Activated CD4-positive, alpha-beta T cell treated with anti-CD3 and anti-CD28 coated beads for 24 hours (primary cell): ENCODE data around the gene NAXE.
"Not testable (repeated sequence)": the region's sequence is repeated elsewhere in the genome, so short reads cannot be mapped to it uniquely, and the experiment has no call there.

Source experiments
- DNase-seq, 2 donors: peaks; one replicate each; pipeline ENCODE4 v3.0.0-alpha.2; 2020; ENCODE audit warnings: low read depth in 2 of 2

NAXE gene

GRCh38 chr1:156623946-156624813 is 32.6 kb downstream of the NAXE start:
- DNase-seq, result peak in 1 of 2 donors; percentile 46

- no peak for DNase-seq
These were observed 33.3 kb downstream of the NAXE start for GRCh38 chr1:156624814-156625435.

DNA sequence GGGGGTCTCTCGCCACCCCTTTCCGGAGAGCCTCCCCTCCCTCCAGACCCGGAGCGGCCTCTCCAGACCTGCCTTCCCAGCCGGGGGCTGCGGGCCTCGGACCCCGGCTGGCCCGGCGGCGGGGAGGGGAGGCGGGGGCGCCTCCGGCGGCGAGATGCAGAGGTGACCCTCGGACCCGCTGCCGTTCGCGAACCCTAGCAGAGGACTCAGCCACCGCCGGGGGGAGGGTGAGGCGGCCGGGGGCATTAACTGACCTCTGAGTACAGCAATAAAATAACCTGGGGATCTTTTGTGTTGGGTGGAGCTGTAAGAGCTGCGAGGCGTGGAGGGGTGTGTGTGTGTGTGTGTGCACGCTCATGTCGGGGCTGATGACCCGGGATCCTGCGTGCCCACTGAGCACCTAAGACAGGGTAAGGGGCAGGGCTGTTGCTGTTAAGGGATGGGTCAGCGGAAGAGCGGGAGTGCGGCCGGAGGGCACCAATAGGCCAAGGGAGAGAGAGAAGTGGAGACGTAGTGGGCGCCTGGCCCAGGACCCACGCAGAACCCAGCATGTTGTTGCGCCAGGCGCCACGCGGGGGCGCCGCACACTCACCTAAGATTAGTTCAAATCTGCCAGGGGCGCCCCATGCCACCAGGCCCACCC is 34.0 kb downstream of the NAXE start:
- peak; percentile 54 to 62 for DNase-seq

DNA sequence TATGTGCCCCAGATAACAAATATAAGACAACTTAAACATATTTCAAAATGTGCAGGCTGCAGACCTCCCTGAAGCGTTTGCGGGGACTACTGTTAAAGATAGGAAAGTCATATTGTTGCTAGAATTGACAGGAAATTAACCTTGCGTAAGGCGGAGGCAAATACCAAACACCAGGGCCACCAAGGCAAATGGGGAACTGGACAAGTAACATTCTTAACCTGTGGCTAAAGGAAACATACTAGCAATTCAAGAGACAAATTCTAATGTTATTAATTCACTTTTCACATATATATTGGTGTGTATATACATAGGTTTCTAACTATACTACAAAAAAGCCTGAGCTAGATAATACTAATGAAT is 34.5 kb downstream of the NAXE start:
- no peak for DNase-seq

DNA sequence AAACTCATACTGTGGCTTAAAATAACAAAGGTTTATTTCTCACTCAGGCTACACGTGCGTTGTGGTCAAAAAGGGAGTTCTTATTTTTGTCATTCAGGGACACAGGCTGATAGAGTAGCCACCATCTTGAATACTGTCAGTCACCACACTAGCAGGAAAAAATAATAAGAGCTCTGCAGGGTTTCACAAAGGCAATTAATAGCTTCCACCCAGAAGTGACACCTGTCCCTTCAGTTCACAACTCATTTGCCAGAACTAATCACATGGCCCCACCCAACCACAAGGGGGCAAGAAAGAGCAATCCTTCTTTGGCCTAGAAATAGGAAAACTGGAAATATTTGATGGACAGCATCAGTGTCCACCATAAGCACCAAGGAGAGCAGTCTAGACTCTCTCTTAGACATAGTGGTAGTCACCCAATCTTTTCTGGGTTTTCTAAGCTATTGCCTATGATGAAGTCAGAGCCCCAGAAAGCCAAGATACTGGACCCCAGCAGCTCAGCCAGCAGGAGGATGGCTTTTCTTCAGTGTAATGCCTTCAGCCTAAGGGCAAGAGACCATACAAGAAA is 35.8 kb downstream of the NAXE start:
- DNase-seq, result no peak

DNA sequence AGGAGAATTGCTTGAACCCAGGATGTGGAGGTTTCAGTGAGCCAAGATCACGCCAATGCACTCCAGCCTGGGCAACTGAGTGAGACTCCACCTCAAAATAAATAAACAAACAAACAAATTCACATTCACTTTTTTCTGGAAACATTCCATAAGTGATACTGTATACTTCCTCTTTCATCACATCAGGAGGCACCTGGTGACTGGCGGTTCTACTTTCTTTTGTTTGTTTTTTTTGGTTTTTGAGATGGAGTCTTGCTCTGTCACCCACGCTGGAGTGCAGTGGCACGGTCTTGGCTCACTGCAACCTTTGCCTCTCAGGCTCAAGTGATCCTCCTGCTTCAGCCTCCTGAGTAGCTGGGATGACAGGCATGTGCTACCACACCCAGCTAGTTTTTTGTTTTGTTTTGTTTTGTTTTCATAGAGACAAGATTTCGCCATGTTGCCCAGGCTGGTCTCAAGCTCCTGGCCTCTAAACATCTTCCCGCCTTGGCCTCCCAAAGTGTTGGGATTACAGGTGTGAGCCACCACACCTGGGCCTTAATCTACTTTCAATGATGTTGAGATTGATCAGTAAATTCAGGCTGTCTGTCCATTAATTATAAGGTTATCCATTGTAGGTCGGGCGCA is 38.4 kb downstream of the NAXE start:
- no peak for DNase-seq

GRCh38 chr1:156631152-156631551 is 39.6 kb downstream of the NAXE start:
- DNase-seq, result not testable (repeated sequence)

DNA sequence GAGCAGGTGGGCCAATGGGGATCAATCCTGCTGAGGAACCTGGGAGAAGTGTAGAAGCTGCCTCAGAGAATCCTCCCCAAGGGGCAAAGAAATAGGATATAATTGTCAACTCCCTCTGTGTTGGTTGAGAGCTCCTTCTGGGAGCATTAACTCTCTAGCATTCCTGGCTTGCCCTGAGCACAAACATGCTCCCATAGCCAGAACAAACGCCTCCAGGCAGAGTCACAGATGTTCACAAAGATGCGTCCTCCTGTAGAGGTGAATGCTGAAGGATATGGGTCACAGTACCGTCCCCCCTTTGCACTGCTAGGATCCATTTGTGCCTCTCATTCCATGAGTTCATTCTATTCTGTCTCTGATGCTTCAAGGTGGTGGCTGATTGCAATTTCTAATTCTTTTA is 40.8 kb downstream of the NAXE start:
- no peak for DNase-seq

- DNase-seq, result no peak
These were observed 46.8 kb downstream of the NAXE start for GRCh38 chr1:156638189-156638985.

GRCh38 chr1:156639601-156640101 is 48.1 kb downstream of the NAXE start:
- no peak for DNase-seq

DNA sequence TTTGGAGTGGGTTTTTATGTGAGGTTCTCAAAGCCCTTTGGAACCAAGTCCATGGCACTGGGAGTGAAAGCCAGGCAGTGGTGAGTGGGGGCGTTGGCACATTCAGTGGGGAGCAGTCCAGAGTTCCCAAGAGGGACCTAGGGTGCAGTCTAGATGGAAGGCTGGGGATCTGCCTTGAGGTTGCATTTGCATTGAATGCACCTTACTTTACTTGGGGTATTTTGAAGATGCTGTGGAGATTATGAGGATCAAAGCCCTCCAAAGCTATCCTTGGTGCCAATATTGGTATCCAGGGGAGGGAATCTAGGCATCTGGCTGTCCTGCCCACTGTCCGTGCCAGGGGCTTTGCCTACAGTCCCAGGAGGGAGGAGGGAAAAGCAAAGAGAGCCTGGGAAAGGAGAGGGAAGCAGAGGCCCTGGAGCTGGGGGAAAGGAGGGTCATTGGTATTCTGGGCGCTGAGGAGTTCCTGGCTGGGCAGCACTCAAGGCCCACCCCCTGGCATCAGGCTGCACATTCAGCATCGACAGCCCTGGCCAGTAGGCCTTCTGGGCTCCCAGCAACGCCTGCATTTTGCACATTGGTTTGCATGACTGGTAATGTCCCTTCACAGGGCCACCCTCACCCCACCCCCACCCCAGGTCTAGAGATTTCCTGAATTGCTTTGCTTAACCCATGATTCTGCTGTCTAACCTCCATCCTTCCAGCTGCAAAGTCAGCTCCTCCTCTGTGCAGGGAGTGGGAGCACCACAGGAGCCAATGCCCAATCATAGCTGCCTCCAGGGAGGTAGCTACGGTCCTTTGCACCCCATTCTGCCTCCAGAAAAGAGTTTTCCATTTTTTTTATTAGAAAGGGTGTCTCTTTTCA is 49.5 kb downstream of the NAXE start:
- no peak for DNase-seq

DNA sequence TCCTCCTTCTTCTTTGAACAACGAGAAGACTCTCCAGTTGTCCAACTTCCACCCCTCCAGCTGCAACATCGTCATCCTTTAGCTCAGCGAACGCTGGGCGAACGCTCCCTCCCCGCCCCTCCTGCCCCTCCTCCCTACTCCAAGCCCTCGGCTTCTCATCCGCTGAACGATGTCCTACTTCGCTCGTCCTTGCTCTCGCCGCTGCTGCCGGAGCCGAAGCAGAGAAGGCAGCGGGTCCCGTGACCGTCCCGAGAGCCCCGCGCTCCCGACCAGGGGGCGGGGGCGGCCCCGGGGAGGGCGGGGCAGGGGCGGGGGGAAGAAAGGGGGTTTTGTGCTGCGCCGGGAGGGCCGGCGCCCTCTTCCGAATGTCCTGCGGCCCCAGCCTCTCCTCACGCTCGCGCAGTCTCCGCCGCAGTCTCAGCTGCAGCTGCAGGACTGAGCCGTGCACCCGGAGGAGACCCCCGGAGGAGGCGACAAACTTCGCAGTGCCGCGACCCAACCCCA is 50.2 kb downstream of the NAXE start, which contains the start of gene BCAN:
BCAN (plus strand) TSS at position 357 of the 504 bp plus-strand sequence. CDS start 3,938 bp downstream, outside the sequence.
- no peak for DNase-seq

GRCh38 chr1:156642265-156643048 is 50.9 kb downstream of the NAXE start:
- no peak for DNase-seq

DNA sequence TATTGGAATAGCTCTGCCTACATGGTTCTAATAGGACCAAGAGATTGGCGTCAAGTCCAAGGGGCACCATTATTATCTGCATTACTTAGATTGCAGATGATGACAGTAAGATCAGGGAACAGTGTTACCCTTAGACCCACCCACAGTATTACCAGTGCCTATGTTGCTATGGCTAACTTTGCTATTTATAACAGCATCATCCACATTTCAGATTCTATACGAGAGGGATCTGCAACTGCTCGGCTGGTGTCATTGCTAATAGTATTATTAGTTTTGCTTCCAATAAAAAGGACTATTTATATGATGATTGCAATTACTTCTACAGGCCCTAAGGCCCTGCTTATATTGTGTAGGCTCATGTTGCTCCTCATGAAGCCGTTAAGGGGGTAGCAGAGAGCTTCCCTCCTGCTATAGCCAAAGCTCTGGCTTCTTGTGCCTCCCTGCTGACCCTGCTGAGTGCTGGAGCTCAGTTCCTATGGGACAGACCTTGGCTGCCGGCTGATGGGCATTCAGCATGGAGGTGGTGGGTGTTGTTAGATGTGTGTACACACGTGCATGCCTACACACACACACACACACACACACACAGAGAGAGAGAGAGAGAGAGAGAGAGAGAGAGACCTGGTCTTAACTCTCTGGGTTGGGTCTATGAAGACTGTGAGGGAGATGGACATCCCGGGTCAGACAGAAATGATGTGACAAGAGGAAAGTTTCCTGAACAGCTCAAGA is 51.6 kb downstream of the NAXE start:
- DNase-seq, result no peak

GRCh38 chr1:156643778-156644092 is 52.2 kb downstream of the NAXE start:
- no peak for DNase-seq
